Panc1 (cell line): ENCODE results near the gene TMEM45A. TPM values are rescaled to one million over a fixed set of nuclear protein-coding genes. Genes with fewer than 3 reads are reported as not detected.

Experiments used
- ATAC-seq: fragments of 200-7000 bp; cut with Tn5 transposase; 2 replicates; pipeline ENCODE4 v1.9.1; 2020; ENCODE audit warnings: mild to moderate bottlenecking, moderate library complexity
- BruUV-seq: library from RNA; stranded (reverse); fragments of 400-500 nt; replicated peaks from 2 replicates; lab custom pipeline; 2021; lab: Mats Ljungman, UMichigan
- CTCF ChIA-PET: fragments of 300-600 bp; sonication (Branson Sonifier 250); formaldehyde crosslinking; loops from one replicate; lab custom pipeline; 2022; ENCODE audit warnings: antibody characterized with exemption; lab: Charles Lee
- POLR2A ChIA-PET: fragments of 300-600 bp; sonication (Branson Sonifier 250); formaldehyde crosslinking; loops from one replicate; lab custom pipeline; 2022; ENCODE audit warnings: antibody characterized with exemption; lab: Charles Lee
- DNase-seq: peaks from one replicate; pipeline ENCODE4 v3.0.0-alpha.2; 2010; ENCODE audit warnings: low read depth, low spot score
- H3K27ac ChIP-seq: 2 replicates; pipeline ENCODE4 v1.5.1; 2011; ENCODE audit warnings: mild to moderate bottlenecking, low read length, inconsistent platforms
- H3K27me3 ChIP-seq: fragments of 200-500 bp; sonication (Bioruptor generic); 2 replicates; pipeline ENCODE4 v1.6.0; 2014; ENCODE audit warnings: low read length, inconsistent platforms; ENCODE audit not compliant: control insufficient read depth, insufficient read depth
- H3K36me3 ChIP-seq: fragments of 200-500 bp; sonication (Bioruptor generic); 2 replicates; pipeline ENCODE4 v1.5.1; 2014; ENCODE audit warnings: inconsistent platforms, mild to moderate bottlenecking, low read length, moderate library complexity; ENCODE audit not compliant: control insufficient read depth, insufficient read depth
- H3K4me1 ChIP-seq: 2 replicates; pipeline ENCODE4 v1.5.1; 2011; ENCODE audit warnings: inconsistent platforms, mild to moderate bottlenecking, low read length, moderate library complexity; ENCODE audit not compliant: control insufficient read depth, insufficient read depth
- H3K4me3 ChIP-seq, 2 experiments: 2 replicates each; pipeline ENCODE4 v1.5.1; 2011 to 2012; ENCODE audit warnings: low read depth in 2 of 2, low read length in 2 of 2, mild to moderate bottlenecking in 2 of 2, inconsistent platforms in 1 of 2, moderate library complexity in 1 of 2
- H3K9me3 ChIP-seq: fragments of 200-500 bp; sonication (Bioruptor generic); 2 replicates; pipeline ENCODE4 v1.5.1; 2014; ENCODE audit warnings: low read depth, mild to moderate bottlenecking, inconsistent platforms, low read length, moderate library complexity; ENCODE audit not compliant: control insufficient read depth, insufficient read depth
- CTCF ChIP-seq: fragments of 450-650 bp; IDR thresholded peaks from 2 replicates; pipeline ENCODE4 v1.5.1; 2017; ENCODE audit warnings: mild to moderate bottlenecking
- POLR2AphosphoS5 ChIP-seq: IDR thresholded peaks from 2 replicates; pipeline ENCODE4 v1.6.1; 2012; ENCODE audit warnings: mild to moderate bottlenecking, low read depth, low read length, moderate library complexity
- SIN3A ChIP-seq: IDR thresholded peaks from 2 replicates; pipeline ENCODE4 v1.6.1; 2012; ENCODE audit warnings: low read depth, mild to moderate bottlenecking, low read length, moderate library complexity, borderline replicate concordance; ENCODE audit not compliant: insufficient read depth
- TCF7L2 ChIP-seq: IDR thresholded peaks from 2 replicates; pipeline ENCODE4 v1.6.1; 2011; ENCODE audit warnings: mild to moderate bottlenecking, low read depth, low read length, inconsistent platforms
- in situ Hi-C: cut with HindIII; loops from 2 replicates; pipeline ENCODE4 v1.10.0; 2016; ENCODE audit warnings: low sequenced_read_pairs, low pct_unique_long_range_greater_than_20kb
- intact Hi-C: fragments of 100-400 bp; cut with micrococcal nuclease; formaldehyde crosslinking; loops from one replicate; pipeline ENCODE4 v1.10.0; 2022; ENCODE audit not compliant: unreplicated experiment
- total RNA-seq: library from RNA; stranded (reverse); gene quantifications from one replicate; pipeline ENCODE4 v1.2.1, GENCODE V29; 2021; ENCODE audit not compliant: unreplicated experiment
- TF ChIP-seq, protein P1 (sequence below), 2 experiments: IDR thresholded peaks; 2 replicates each; pipeline ENCODE4 v1.6.1; 2011 to 2012; ENCODE audit warnings: low read depth in 2 of 2, control low read depth in 1 of 2, low read length in 1 of 2, mild to moderate bottlenecking in 1 of 2, moderate library complexity in 1 of 2; ENCODE audit not compliant: insufficient read depth in 1 of 2

TMEM45A gene
- total RNA-seq, 1 experiment from 2014 or later: 8.6 TPM

- no peaks in the 10 kb centered on the region for H3K27me3 ChIP-seq
- DNase-seq: no peak
- H3K9me3 ChIP-seq: no peaks in the 10 kb centered on the region
- no peak for ATAC-seq
- in situ Hi-C loops: no loop called here
- no peak overlapping the region for H3K4me3 ChIP-seq
- BruUV-seq: no TSS peak
- CTCF ChIA-PET: no interaction called here
- H3K4me1 ChIP-seq: no peaks in the 10 kb centered on the region
- H3K27ac ChIP-seq: no peak overlapping the region
- TF ChIP-seq SIN3A (no peak), TCF7L2 (no peak), POLR2AphosphoS5 (no peak), CTCF (no peak)
- TF ChIP-seq, protein P1, sequence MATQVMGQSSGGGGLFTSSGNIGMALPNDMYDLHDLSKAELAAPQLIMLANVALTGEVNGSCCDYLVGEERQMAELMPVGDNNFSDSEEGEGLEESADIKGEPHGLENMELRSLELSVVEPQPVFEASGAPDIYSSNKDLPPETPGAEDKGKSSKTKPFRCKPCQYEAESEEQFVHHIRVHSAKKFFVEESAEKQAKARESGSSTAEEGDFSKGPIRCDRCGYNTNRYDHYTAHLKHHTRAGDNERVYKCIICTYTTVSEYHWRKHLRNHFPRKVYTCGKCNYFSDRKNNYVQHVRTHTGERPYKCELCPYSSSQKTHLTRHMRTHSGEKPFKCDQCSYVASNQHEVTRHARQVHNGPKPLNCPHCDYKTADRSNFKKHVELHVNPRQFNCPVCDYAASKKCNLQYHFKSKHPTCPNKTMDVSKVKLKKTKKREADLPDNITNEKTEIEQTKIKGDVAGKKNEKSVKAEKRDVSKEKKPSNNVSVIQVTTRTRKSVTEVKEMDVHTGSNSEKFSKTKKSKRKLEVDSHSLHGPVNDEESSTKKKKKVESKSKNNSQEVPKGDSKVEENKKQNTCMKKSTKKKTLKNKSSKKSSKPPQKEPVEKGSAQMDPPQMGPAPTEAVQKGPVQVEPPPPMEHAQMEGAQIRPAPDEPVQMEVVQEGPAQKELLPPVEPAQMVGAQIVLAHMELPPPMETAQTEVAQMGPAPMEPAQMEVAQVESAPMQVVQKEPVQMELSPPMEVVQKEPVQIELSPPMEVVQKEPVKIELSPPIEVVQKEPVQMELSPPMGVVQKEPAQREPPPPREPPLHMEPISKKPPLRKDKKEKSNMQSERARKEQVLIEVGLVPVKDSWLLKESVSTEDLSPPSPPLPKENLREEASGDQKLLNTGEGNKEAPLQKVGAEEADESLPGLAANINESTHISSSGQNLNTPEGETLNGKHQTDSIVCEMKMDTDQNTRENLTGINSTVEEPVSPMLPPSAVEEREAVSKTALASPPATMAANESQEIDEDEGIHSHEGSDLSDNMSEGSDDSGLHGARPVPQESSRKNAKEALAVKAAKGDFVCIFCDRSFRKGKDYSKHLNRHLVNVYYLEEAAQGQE (IDR thresholded peaks at IDR 0.05; ENCODE audit: insufficient read depth in 1 of 2, low read depth in 2 of 2, low read length in 1 of 2): no peak
- intact Hi-C loops: no loop called here
- H3K36me3 ChIP-seq: no peaks in the 10 kb centered on the region
- POLR2A ChIA-PET: no interaction called here
Observed at GRCh38 chr3:100518244-100518643, 25.8 kb downstream of the TMEM45A start.

DNA sequence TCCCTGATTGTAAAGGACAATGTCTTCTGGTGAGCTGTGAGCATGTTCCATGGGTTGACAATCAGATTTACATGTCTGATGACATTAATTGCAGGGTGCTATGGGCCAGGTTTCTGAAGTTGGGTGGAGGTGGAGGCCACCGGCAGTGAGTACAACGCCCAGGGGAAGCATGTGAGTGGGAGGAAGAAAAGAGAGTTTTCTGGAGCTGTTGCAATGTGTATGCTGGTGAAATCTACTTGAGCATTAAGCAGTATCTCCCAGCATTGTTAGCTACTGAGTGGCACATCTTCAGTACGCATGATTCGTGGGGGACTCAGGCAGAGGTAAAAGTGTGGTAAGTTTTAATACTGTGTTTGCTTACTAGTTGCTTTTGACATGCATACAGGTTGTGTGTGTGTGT, 26.6 kb downstream of the TMEM45A start:
- DNase-seq (no peak), ATAC-seq (no peak)
- ChIA-PET CTCF (no interaction called here), POLR2A (no interaction called here)
- TF ChIP-seq CTCF (no peak), TCF7L2 (no peak), SIN3A (no peak), POLR2AphosphoS5 (no peak)
- TF ChIP-seq, protein P1 (IDR thresholded peaks at IDR 0.05; ENCODE audit: insufficient read depth in 1 of 2, low read depth in 2 of 2, low read length in 1 of 2): no peak
- BruUV-seq: no TSS peak
- intact Hi-C loops: no loop called here
- Histone ChIP-seq H3K9me3 (no peaks in the 10 kb centered on the region), H3K27me3 (no peaks in the 10 kb centered on the region), H3K27ac (no peak overlapping the region), H3K4me3 (no peak overlapping the region), H3K36me3 (no peaks in the 10 kb centered on the region), H3K4me1 (no peaks in the 10 kb centered on the region)
- in situ Hi-C loops: no loop called here
